ENCODE data around the gene PTPRN2. TPM values are rescaled to one million over a fixed set of nuclear protein-coding genes. Genes with fewer than 3 reads are reported as not detected.

The PTPRN2 gene
- total and polyA plus RNA-seq, 7 donors: 3.2 to 7.1 (median 5.5) TPM

GRCh38 chr7:157909370-157909769, 678.3 kb downstream of the PTPRN2 start:
- WGBS, 2 donors: 96 to 97% methylated on average over 8 of the region's 8 CpGs
- TF ChIP-seq POLR2AphosphoS5 (IDR thresholded peaks at IDR 0.05) (no peak), POLR2A (IDR thresholded peaks at IDR 0.05) (no peak), EP300 (IDR thresholded peaks at IDR 0.05) (no peak), CTCF (IDR thresholded peaks at IDR 0.05) (no peak)
- H3K36me3 ChIP-seq: no peaks in the 10 kb centered on the region
- intact Hi-C loops (cut with DNase I): no loop called here
- DNase-seq: no peak
- H3K27me3 ChIP-seq: no peaks in the 10 kb centered on the region
- H3K4me1 ChIP-seq: no peaks in the 10 kb centered on the region
- H3K27ac ChIP-seq: no peak overlapping the region
- H3K9me3 ChIP-seq: peaks cover 0 to under 1% (median 0%) of the 10 kb centered on the region in 4 donors
- no peak overlapping the region for H3K4me3 ChIP-seq

DNA sequence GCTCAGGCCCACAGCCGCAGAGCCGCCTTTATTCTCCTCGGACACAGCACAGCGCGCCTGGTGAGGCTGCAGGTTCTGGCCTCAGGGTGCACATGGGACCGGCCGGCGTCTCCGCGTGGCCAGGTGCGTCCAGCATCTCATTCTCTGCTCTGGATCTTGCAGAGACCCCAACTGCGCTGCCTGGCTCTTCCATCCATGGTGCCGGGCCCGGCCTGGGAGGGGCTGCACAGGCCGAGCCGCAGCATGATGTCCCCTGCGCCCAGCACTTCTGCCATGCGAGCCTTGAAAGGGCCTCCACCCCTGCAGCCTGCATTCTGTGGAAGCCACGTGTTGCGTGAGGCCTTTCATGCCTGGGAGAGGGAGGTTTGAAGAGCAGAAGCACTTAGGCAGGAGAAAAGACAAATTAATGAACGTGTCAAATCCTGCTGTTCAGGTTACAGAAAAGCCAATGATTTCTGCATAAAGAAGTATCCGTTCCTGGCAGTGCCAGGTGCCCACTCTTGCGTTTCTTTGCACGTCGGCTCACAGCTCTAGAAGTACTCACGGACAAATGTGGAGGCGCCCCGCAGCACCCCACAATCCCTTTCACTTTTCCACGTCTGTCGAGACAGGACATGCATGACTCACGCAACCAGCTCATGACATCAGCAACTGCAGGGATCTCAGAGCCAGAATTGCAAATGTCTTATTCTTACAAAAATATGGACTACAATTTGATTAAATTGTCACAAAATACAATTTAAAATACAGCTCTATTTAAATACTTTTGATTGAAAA, 679.4 kb downstream of the PTPRN2 start:
- Histone ChIP-seq H3K9me3 (no peaks in the 10 kb centered on the region), H3K36me3 (no peaks in the 10 kb centered on the region), H3K4me1 (no peaks in the 10 kb centered on the region), H3K27ac (no peak overlapping the region), H3K4me3 (no peak overlapping the region), H3K27me3 (no peaks in the 10 kb centered on the region)
- TF ChIP-seq CTCF (IDR thresholded peaks at IDR 0.05) (no peak), POLR2A (IDR thresholded peaks at IDR 0.05) (no peak), EP300 (IDR thresholded peaks at IDR 0.05) (no peak), POLR2AphosphoS5 (IDR thresholded peaks at IDR 0.05) (no peak)
- intact Hi-C loops (cut with DNase I): no loop called here
- no peak for DNase-seq
- WGBS, 2 donors: 93 to 95% methylated on average over 31 of the region's 31 CpGs

DNA sequence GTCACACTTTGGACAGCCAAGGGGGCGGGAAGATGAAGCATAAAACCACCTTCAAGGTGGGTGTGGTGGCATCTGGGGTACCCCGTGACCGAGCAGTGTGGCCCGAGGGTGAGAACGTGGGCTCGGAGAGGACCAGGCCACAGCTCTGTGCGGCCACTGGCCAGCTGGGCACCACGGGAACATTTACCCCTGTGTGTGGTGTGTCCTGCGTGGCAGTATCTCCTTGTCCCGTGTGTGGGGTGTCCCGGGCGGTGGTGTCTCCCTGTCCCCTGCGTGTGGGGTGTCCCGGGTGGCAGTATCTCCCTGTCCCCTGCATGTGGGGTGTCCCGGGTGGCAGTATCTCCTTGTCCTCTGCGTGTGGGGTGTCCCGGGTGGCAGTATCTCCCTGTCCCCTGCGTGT, 680.5 kb downstream of the PTPRN2 start:
- Histone ChIP-seq H3K4me1 (no peaks in the 10 kb centered on the region), H3K27me3 (no peaks in the 10 kb centered on the region), H3K27ac (no peak overlapping the region), H3K9me3 (no peaks in the 10 kb centered on the region), H3K4me3 (no peak overlapping the region), H3K36me3 (no peaks in the 10 kb centered on the region)
- DNase-seq: peak; percentile 24
- intact Hi-C loops (cut with DNase I): no loop called here
- 94 to 96% methylated on average over 18 of the region's 18 CpGs for WGBS, 2 donors
- TF ChIP-seq POLR2AphosphoS5 (IDR thresholded peaks at IDR 0.05) (no peak), EP300 (IDR thresholded peaks at IDR 0.05) (no peak), POLR2A (IDR thresholded peaks at IDR 0.05) (no peak), CTCF (IDR thresholded peaks at IDR 0.05) (no peak)

DNA sequence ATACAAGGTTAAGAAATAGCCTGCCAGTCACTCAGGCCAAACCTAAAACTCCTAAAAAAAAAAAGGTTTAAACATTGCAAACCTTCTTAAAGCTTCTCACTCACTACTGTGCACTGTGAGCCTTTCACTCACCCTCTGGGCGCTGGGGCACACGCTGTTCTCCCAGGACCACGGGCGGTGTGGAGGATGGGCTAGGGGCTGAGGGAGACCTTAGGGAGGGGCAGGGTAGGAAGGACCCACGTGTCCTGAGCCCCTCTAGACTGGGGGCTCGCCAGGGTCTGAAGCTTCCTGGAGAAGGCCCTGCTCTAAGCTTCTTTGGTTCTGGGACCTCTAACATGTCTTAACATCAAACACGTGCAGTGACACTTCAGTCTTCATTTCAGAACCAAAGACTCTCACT, 681.0 kb downstream of the PTPRN2 start:
- no peak overlapping the region for H3K27ac ChIP-seq
- no peak overlapping the region for H3K4me3 ChIP-seq
- no peak for TF ChIP-seq CTCF (IDR thresholded peaks at IDR 0.05)
- TF ChIP-seq EP300 (IDR thresholded peaks at IDR 0.05): no peak
- H3K36me3 ChIP-seq: no peaks in the 10 kb centered on the region
- H3K4me1 ChIP-seq: no peaks in the 10 kb centered on the region
- peak; percentile 20 for DNase-seq
- no peaks in the 10 kb centered on the region for H3K27me3 ChIP-seq
- H3K9me3 ChIP-seq: no peaks in the 10 kb centered on the region
- 86 to 88% methylated on average over 7 of the region's 7 CpGs for WGBS, 2 donors
- intact Hi-C loops (cut with DNase I): no loop called here

Data from sigmoid colon (tissue), 7 donors.